GM13976 (cell line): ENCODE results near the gene NFASC.

ENCODE experiments used
- DNase-seq: peaks from one replicate; pipeline ENCODE4 v3.0.0; 2012; ENCODE audit warnings: low spot score
- CTCF ChIP-seq: IDR thresholded peaks from 2 replicates; pipeline ENCODE4 v1.5.1; 2012; ENCODE audit warnings: borderline replicate concordance, mild to moderate bottlenecking; ENCODE audit not compliant: insufficient read depth; ENCODE audit errors: extremely low read depth, missing control alignments, control extremely low read depth
- in situ Hi-C: fragments of 300-500 bp; cut with MboI; formaldehyde crosslinking; loops from one replicate; pipeline ENCODE4 v1.12.0; 2022; ENCODE audit warnings: low sequenced_read_pairs, mixed read lengths, inconsistent platforms; ENCODE audit not compliant: unreplicated experiment

The NFASC gene

DNA sequence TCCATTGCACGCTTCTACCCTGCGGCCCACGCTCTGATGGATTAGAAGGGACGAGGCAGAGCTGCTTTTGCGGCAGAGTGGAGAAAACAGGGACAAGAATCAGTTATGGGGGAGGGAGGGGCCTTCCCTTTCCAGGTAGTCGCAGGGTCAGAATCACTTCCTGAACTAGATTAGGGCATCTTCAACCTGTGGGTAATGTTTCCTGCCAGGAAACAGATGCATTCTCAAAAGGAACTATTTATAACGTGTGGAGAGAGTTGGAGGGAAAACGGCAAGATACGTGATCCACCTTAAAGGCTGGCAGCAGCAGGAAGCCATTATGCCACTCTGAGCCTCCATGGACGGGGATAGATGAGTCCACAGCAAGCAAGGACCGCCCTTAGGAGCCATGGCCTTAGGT, 112.5 kb downstream of the NFASC start:
- in situ Hi-C loops = no loop called here
- no peak for DNase-seq
- TF ChIP-seq CTCF = no peak

DNA sequence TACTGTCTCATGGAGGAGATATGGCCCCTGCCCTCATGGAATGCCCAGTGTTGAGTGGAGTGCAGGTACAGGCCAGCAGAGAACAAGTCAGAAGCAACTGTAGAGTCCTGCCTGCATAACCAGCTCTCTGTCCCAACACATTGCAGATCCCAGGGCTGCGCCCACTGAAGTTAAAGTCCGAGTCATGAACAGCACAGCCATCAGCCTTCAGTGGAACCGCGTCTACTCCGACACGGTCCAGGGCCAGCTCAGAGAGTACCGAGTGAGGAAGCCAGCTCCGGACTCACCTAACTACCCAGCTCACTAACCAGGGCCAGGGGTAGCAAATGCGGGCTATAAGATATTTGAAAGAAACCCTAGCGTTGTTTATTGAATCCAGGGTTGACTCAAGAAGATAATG, 113.2 kb downstream of the NFASC start:
- in situ Hi-C loops = no loop called here
- TF ChIP-seq CTCF = no peak
- no peak for DNase-seq

GRCh38 chr1:204984499-204984898, 113.8 kb downstream of the NFASC start:
- TF ChIP-seq CTCF = no peak
- in situ Hi-C loops = no loop called here
- DNase-seq = no peak

- DNase-seq = no peak
- TF ChIP-seq CTCF = no peak
- in situ Hi-C loops = no loop called here
Observed at GRCh38 chr1:204986181-204986580, 115.5 kb downstream of the NFASC start.

DNA sequence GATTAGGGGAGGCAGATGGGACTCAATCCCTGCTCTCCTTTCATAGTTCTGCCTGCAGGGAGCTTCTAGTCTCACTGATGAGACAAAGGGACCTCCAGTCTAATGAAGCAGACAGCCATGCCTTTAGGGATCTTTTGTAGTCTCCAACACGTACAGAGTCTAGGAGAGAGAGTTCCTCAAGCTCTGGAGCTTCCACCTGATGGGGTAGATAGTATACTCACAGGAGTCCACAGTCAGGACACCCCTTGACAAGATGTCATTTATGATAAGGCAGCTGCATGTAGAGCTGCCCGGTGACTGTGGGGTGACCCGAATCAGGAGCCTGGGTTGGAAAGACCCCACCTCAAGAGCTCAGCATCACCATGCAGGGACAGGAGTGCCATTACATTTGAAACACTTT, 117.0 kb downstream of the NFASC start:
- TF ChIP-seq CTCF = no peak

GRCh38 chr1:204988196-204988595, 117.5 kb downstream of the NFASC start:
- in situ Hi-C loops = no loop called here
- DNase-seq = no peak
- no peak for TF ChIP-seq CTCF

More for the DNA sequence above, 117.0 kb downstream of the NFASC start:
- in situ Hi-C loops = no loop called here
- no peak for DNase-seq
